IgD-negative memory B cell (primary cell): ENCODE results near the gene SLC2A10. TPM values are rescaled to one million over a fixed set of nuclear protein-coding genes. Genes with fewer than 3 reads are reported as not detected.

Experiments
- H3K27ac Mint-ChIP-seq, 3 donors: one replicate each; pipeline ENCODE4 v1.8.0; 2020 to 2022; ENCODE audit warnings: mild to moderate bottlenecking in 3 of 3, mixed read lengths in 3 of 3, moderate library complexity in 1 of 3
- H3K27me3 Mint-ChIP-seq: one replicate; pipeline ENCODE4 v1.8.0; 2021; ENCODE audit warnings: mixed read lengths
- H3K36me3 Mint-ChIP-seq: one replicate; pipeline ENCODE4 v1.8.0; 2020; ENCODE audit warnings: mild to moderate bottlenecking, mixed read lengths
- H3K4me1 Mint-ChIP-seq, 3 donors: one replicate each; pipeline ENCODE4 v1.8.0; 2020 to 2022; ENCODE audit warnings: mixed read lengths in 3 of 3, mild to moderate bottlenecking in 1 of 3
- H3K4me3 Mint-ChIP-seq, 4 donors: one replicate each; pipeline ENCODE4 v1.8.0; 2020 to 2022; ENCODE audit warnings: mild to moderate bottlenecking in 4 of 4, mixed read lengths in 4 of 4, moderate library complexity in 3 of 4
- H3K9me3 Mint-ChIP-seq, 3 donors: one replicate each; pipeline ENCODE4 v1.8.0; 2020 to 2021; ENCODE audit warnings: mixed read lengths in 3 of 3, mild to moderate bottlenecking in 1 of 3
- polyA plus RNA-seq: library from polyadenylated mRNA; unstranded; fragments of 300-500 nt; fragmentation: Illumina TruSeq; gene quantifications from one replicate; pipeline ENCODE4 v1.2.3, GENCODE V29; 2021

The SLC2A10 gene
- polyA plus RNA-seq, 1 donor from 2014 or later: not detected

- no peak overlapping the region for H3K4me3 Mint-ChIP-seq
- no peak overlapping the region for H3K27ac Mint-ChIP-seq
- peaks cover 0 to 4% (median 2%) of the 10 kb centered on the region in 3 donors for H3K4me1 Mint-ChIP-seq
- H3K27me3 Mint-ChIP-seq: peaks cover 12% of the 10 kb centered on the region
- no peaks in the 10 kb centered on the region for H3K36me3 Mint-ChIP-seq
- no peaks in the 10 kb centered on the region for H3K9me3 Mint-ChIP-seq
Observed at GRCh38 chr20:46752728-46753127, 43.3 kb downstream of the SLC2A10 start.

- H3K36me3 Mint-ChIP-seq: no peaks in the 10 kb centered on the region
- H3K4me3 Mint-ChIP-seq: no peak overlapping the region
- H3K9me3 Mint-ChIP-seq: no peaks in the 10 kb centered on the region
- H3K27me3 Mint-ChIP-seq: peaks cover 13% of the 10 kb centered on the region
- H3K27ac Mint-ChIP-seq: peak overlapping the region in 1 of 3 donors; percentile 4
- peaks cover 5 to 9% (median 8%) of the 10 kb centered on the region in 3 donors for H3K4me1 Mint-ChIP-seq
Observed at GRCh38 chr20:46755483-46756413, 46.3 kb downstream of the SLC2A10 start.

- Mint-ChIP-seq H3K36me3 (no peaks in the 10 kb centered on the region), H3K4me3 (no peak overlapping the region), H3K27me3 (peaks cover 14% of the 10 kb centered on the region), H3K4me1 (peaks cover 5 to 9% (median 8%) of the 10 kb centered on the region in 3 donors), H3K9me3 (no peaks in the 10 kb centered on the region), H3K27ac (no peak overlapping the region)
Observed at GRCh38 chr20:46756419-46756818, 47.0 kb downstream of the SLC2A10 start.

GRCh38 chr20:46757135-46757534, 47.7 kb downstream of the SLC2A10 start:
- Mint-ChIP-seq H3K27me3 (peaks cover 14% of the 10 kb centered on the region), H3K27ac (no peak overlapping the region), H3K4me3 (no peak overlapping the region), H3K36me3 (no peaks in the 10 kb centered on the region), H3K9me3 (no peaks in the 10 kb centered on the region), H3K4me1 (peaks cover 5 to 9% (median 8%) of the 10 kb centered on the region in 3 donors)

- Mint-ChIP-seq H3K27ac (no peak overlapping the region), H3K4me1 (peaks cover 5 to 6% (median 5%) of the 10 kb centered on the region in 3 donors), H3K36me3 (no peaks in the 10 kb centered on the region), H3K27me3 (peaks cover 13% of the 10 kb centered on the region), H3K9me3 (peaks cover 0 to 2% (median 0%) of the 10 kb centered on the region in 3 donors), H3K4me3 (peak overlapping the region in 1 of 4 donors; percentile 73)
Observed at GRCh38 chr20:46757754-46758678, 48.6 kb downstream of the SLC2A10 start.

- H3K27me3 Mint-ChIP-seq: peaks cover 13% of the 10 kb centered on the region
- H3K36me3 Mint-ChIP-seq: no peaks in the 10 kb centered on the region
- H3K9me3 Mint-ChIP-seq: peaks cover 0 to 2% (median 0%) of the 10 kb centered on the region in 3 donors
- H3K4me3 Mint-ChIP-seq: no peak overlapping the region
- H3K27ac Mint-ChIP-seq: peak overlapping the region in 1 of 3 donors; percentile 73
- H3K4me1 Mint-ChIP-seq: peaks cover 5 to 6% (median 5%) of the 10 kb centered on the region in 3 donors
Observed at GRCh38 chr20:46758929-46759669, 49.6 kb downstream of the SLC2A10 start.

GRCh38 chr20:46761566-46761965, 52.1 kb downstream of the SLC2A10 start:
- Mint-ChIP-seq H3K9me3 (peaks cover 0 to 2% (median 0%) of the 10 kb centered on the region in 3 donors), H3K36me3 (no peaks in the 10 kb centered on the region), H3K27ac (no peak overlapping the region), H3K27me3 (peaks cover 25% of the 10 kb centered on the region), H3K4me1 (peaks cover 5 to 6% (median 5%) of the 10 kb centered on the region in 3 donors), H3K4me3 (no peak overlapping the region)

- peaks cover 0 to 3% (median 0%) of the 10 kb centered on the region in 3 donors for H3K4me1 Mint-ChIP-seq
- peaks cover 30% of the 10 kb centered on the region for H3K27me3 Mint-ChIP-seq
- no peak overlapping the region for H3K4me3 Mint-ChIP-seq
- no peaks in the 10 kb centered on the region for H3K36me3 Mint-ChIP-seq
- H3K9me3 Mint-ChIP-seq: peaks cover 0 to 2% (median 0%) of the 10 kb centered on the region in 3 donors
- no peak overlapping the region for H3K27ac Mint-ChIP-seq
Observed at GRCh38 chr20:46764068-46764467, 54.6 kb downstream of the SLC2A10 start.

- peaks cover 30% of the 10 kb centered on the region for H3K27me3 Mint-ChIP-seq
- peaks cover 0 to 6% (median 0%) of the 10 kb centered on the region in 3 donors for H3K9me3 Mint-ChIP-seq
- no peaks in the 10 kb centered on the region for H3K36me3 Mint-ChIP-seq
- H3K4me3 Mint-ChIP-seq: no peak overlapping the region
- no peak overlapping the region for H3K27ac Mint-ChIP-seq
- no peaks in the 10 kb centered on the region for H3K4me1 Mint-ChIP-seq
Observed at GRCh38 chr20:46765506-46766120, 56.2 kb downstream of the SLC2A10 start.

GRCh38 chr20:46767127-46767761, 57.8 kb downstream of the SLC2A10 start:
- Mint-ChIP-seq H3K4me1 (no peaks in the 10 kb centered on the region), H3K9me3 (peaks cover 0 to 7% (median 0%) of the 10 kb centered on the region in 3 donors), H3K36me3 (no peaks in the 10 kb centered on the region), H3K27ac (no peak overlapping the region), H3K27me3 (peaks cover 25% of the 10 kb centered on the region), H3K4me3 (no peak overlapping the region)

GRCh38 chr20:46770330-46771194, 61.1 kb downstream of the SLC2A10 start:
- Mint-ChIP-seq H3K36me3 (no peaks in the 10 kb centered on the region), H3K27me3 (peaks cover 18% of the 10 kb centered on the region), H3K4me3 (no peak overlapping the region), H3K27ac (no peak overlapping the region), H3K4me1 (peaks cover 0 to 9% (median 8%) of the 10 kb centered on the region in 3 donors), H3K9me3 (peaks cover 0 to 5% (median under 1%) of the 10 kb centered on the region in 3 donors)

- H3K27me3 Mint-ChIP-seq: peaks cover 15% of the 10 kb centered on the region
- no peaks in the 10 kb centered on the region for H3K36me3 Mint-ChIP-seq
- H3K4me1 Mint-ChIP-seq: peaks cover 0 to 9% (median 8%) of the 10 kb centered on the region in 3 donors
Observed at GRCh38 chr20:46771195-46771588, 61.7 kb downstream of the SLC2A10 start.

GRCh38 chr20:46772901-46773300, 63.5 kb downstream of the SLC2A10 start:
- Mint-ChIP-seq H3K27me3 (peaks cover 14% of the 10 kb centered on the region), H3K36me3 (no peaks in the 10 kb centered on the region), H3K4me1 (peaks cover 0 to 9% (median 8%) of the 10 kb centered on the region in 3 donors), H3K27ac (no peak overlapping the region), H3K4me3 (no peak overlapping the region), H3K9me3 (peaks cover 0 to 5% (median 3%) of the 10 kb centered on the region in 3 donors)

More at GRCh38 chr20:46771195-46771588, 61.7 kb downstream of the SLC2A10 start:
- Mint-ChIP-seq H3K27ac (no peak overlapping the region), H3K9me3 (peaks cover 0 to 5% (median 3%) of the 10 kb centered on the region in 3 donors), H3K4me3 (no peak overlapping the region)
